Peyer's patch (tissue), 4 donors: Measurements from ENCODE around the gene CYP3A7. TPM values are rescaled to one million over a fixed set of nuclear protein-coding genes. Genes with fewer than 3 reads are reported as not detected.
"Not testable (repeated sequence)": the region's sequence is repeated elsewhere in the genome, so short reads cannot be mapped to it uniquely, and the experiment has no call there.

Experiments used
- DNase-seq, 3 donors: peaks; one replicate each; pipeline ENCODE4 v3.0.0-alpha.2; 2017 to 2019
- H3K27ac ChIP-seq, 4 donors: fragments of 200-600 bp; sonication (generic); one replicate each; pipeline ENCODE4 v1.5.1; 2016 to 2019
- H3K27me3 ChIP-seq, 2 donors: fragments of 200-600 bp; sonication (generic); one replicate each; pipeline ENCODE4 v1.5.1; 2019
- H3K36me3 ChIP-seq, 3 donors: fragments of 200-600 bp; sonication (generic); one replicate each; pipeline ENCODE4 v1.5.1; 2016 to 2019
- H3K4me1 ChIP-seq, 4 donors: fragments of 200-600 bp; sonication (generic); one replicate each; pipeline ENCODE4 v1.5.1; 2016 to 2019
- H3K4me3 ChIP-seq, 4 donors: fragments of 200-600 bp; sonication (generic); 1 replicate in 3 of 4; 2 replicates in 1 of 4; pipeline ENCODE4 v1.5.1; 2016 to 2019; ENCODE audit warnings: mild to moderate bottlenecking in 1 of 4
- H3K9me3 ChIP-seq, 4 donors: fragments of 200-600 bp; sonication (generic); one replicate each; pipeline ENCODE4 v1.5.1; 2016 to 2019; ENCODE audit warnings: mild to moderate bottlenecking in 1 of 4
- CTCF ChIP-seq, 6 experiments: fragments of 450-650 bp in 4 of 6; fragments of 200-600 bp in 2 of 6; sonication (generic) in 1 of 6; IDR thresholded peaks; one replicate each; pipeline ENCODE4 v1.5.1; 2017 to 2019; ENCODE audit warnings: antibody characterized with exemption in 6 of 6, mild to moderate bottlenecking in 3 of 6, moderate library complexity in 1 of 6
- POLR2A ChIP-seq, 2 donors: fragments of 450-650 bp; IDR thresholded peaks; one replicate each; pipeline ENCODE4 v1.5.1; 2017; ENCODE audit warnings: antibody characterized with exemption in 2 of 2, mild to moderate bottlenecking in 2 of 2, moderate library complexity in 2 of 2
- total RNA-seq, 4 donors: library from RNA; depleted of rRNA; stranded (reverse); fragments of >200 nt; gene quantifications; one replicate each; pipeline ENCODE4 v1.1.0, GENCODE V29; 2016

Gene CYP3A7
- total RNA-seq, 4 donors from 2014 or later = 0.76 to 5.3 TPM; not detected in 2

- H3K4me1 ChIP-seq = peaks cover 0 to 5% (median 0%) of the 10 kb centered on the region in 4 donors
- no peak overlapping the region for H3K4me3 ChIP-seq
- H3K9me3 ChIP-seq = no peaks in the 10 kb centered on the region
- H3K27ac ChIP-seq = no peak overlapping the region
- TF ChIP-seq POLR2A (IDR thresholded peaks at IDR 0.05) (no peak), CTCF (IDR thresholded peaks at IDR 0.05) (no peak)
- no peaks in the 10 kb centered on the region for H3K27me3 ChIP-seq
- no peaks in the 10 kb centered on the region for H3K36me3 ChIP-seq
- no peak for DNase-seq
Measured at GRCh38 chr7:99748846-99749579, 14.0 kb upstream of the CYP3A7 start.

- H3K4me3 ChIP-seq, DNase-seq, H3K4me1 ChIP-seq, H3K9me3 ChIP-seq, H3K27me3 ChIP-seq, H3K36me3 ChIP-seq, H3K27ac ChIP-seq: not testable (repeated sequence)
Measured at GRCh38 chr7:99746915-99747314, 11.9 kb upstream of the CYP3A7 start.

GRCh38 chr7:99745395-99745794 is 10.4 kb upstream of the CYP3A7 start:
- not testable (repeated sequence) for H3K4me1 ChIP-seq, H3K27ac ChIP-seq, H3K36me3 ChIP-seq, H3K27me3 ChIP-seq, H3K9me3 ChIP-seq, H3K4me3 ChIP-seq, DNase-seq

- TF ChIP-seq POLR2A (IDR thresholded peaks at IDR 0.05) = no peak
- Histone ChIP-seq H3K36me3 (no peaks in the 10 kb centered on the region), H3K4me3 (no peak overlapping the region), H3K4me1 (no peaks in the 10 kb centered on the region), H3K9me3 (no peaks in the 10 kb centered on the region), H3K27ac (no peak overlapping the region), H3K27me3 (no peaks in the 10 kb centered on the region)
- DNase-seq = no peak
Measured at GRCh38 chr7:99742737-99743394, 7.9 kb upstream of the CYP3A7 start.

GRCh38 chr7:99741441-99741795 is 6.4 kb upstream of the CYP3A7 start:
- H3K27me3 ChIP-seq = no peaks in the 10 kb centered on the region
- no peaks in the 10 kb centered on the region for H3K4me1 ChIP-seq
- H3K4me3 ChIP-seq = no peak overlapping the region
- no peak overlapping the region for H3K27ac ChIP-seq
- H3K36me3 ChIP-seq = no peaks in the 10 kb centered on the region
- H3K9me3 ChIP-seq = no peaks in the 10 kb centered on the region
- no peak for DNase-seq
- TF ChIP-seq POLR2A (IDR thresholded peaks at IDR 0.05) (no peak), CTCF (IDR thresholded peaks at IDR 0.05) (no peak)

GRCh38 chr7:99740573-99741440 is 5.8 kb upstream of the CYP3A7 start:
- H3K4me3 ChIP-seq = no peak overlapping the region
- TF ChIP-seq CTCF (IDR thresholded peaks at IDR 0.05) = no peak
- DNase-seq = no peak

More at GRCh38 chr7:99740573-99741440, 5.8 kb upstream of the CYP3A7 start:
- no peaks in the 10 kb centered on the region for H3K4me1 ChIP-seq
- no peak overlapping the region for H3K27ac ChIP-seq
- H3K36me3 ChIP-seq = no peaks in the 10 kb centered on the region
- H3K9me3 ChIP-seq = no peaks in the 10 kb centered on the region
- H3K27me3 ChIP-seq = no peaks in the 10 kb centered on the region
